Hematopoietic multipotent progenitor cell (in vitro differentiated cells): ENCODE measurements around the gene CALD1. TPM values are rescaled to one million over a fixed set of nuclear protein-coding genes. Genes with fewer than 3 reads are reported as not detected.

ENCODE experiments used
- DNase-seq, 3 donors: peaks; one replicate each; pipeline ENCODE4 v3.0.0-alpha.2; 2011 to 2015; ENCODE audit warnings: low read depth in 2 of 3, low spot score in 2 of 3
- total RNA-seq: library from RNA; depleted of rRNA; stranded (reverse); fragments of >200 nt; gene quantifications from one replicate; pipeline ENCODE4 v1.2.3, GENCODE V29; 2012

CALD1 gene
- total RNA-seq, 1 donor, result under 0.01 TPM

DNA sequence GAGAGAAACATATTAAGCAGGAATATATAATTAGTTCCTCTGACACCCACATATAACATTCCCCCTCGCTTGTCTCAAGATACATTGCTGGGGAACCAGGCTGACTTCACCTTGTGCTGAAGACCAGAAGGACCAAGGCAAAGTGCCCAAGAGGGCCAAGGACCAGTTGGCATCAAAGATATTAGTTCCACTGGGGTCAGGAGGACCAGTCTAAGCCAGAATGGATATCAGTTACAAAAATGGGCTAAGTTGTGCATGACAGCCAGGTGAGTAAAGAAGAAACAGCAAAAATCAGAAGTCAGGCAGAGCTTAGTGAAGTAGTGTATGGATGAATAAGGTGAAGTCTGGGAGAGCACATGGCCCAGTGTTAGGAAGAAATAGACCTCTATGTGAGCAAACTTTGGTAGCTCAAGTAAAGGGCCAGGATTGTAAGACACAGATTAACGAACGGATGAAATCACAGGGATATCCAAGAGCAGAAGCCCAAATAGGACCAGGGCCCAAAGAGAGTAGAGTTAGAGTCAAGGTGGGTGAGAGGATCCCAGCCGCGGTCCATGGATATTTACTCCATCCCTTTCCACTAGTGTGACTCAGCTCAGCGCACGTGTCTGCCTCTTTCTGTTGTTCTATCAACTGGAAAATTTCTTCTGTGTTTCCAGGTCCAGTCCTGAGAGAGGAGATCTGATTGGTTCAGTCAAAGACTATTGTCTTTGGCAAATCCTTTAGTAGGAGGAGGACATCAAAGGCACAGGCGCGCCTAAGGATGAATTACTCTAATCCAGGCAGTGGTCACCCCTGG, 5.0 kb downstream of the CALD1 start:
- no peak for DNase-seq

DNA sequence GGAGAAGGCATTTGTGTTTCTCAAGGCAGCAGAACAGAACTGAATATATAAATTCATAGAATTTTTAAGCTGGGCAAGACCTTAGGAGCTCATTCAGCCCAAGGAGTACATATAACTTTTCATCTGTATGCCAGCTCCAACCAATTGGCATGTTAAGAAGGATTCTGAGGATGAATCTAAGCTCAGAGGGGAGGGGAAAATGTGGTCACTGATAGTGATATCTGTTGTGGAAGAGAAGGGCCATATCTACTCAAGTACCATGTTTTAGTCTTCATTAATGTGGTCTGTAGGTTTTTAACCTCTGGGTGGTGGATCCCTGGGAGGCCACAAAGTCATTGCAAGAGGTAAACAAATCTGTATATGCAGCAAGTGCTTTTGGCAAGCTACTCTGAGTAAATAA, 6.4 kb downstream of the CALD1 start:
- no peak for DNase-seq

- no peak for DNase-seq
Observed at GRCh38 chr7:134787064-134787463, 7.6 kb downstream of the CALD1 start.

- no peak for DNase-seq
Observed at GRCh38 chr7:134787720-134788119, 8.3 kb downstream of the CALD1 start.

GRCh38 chr7:134788191-134788590, 8.8 kb downstream of the CALD1 start:
- DNase-seq, result no peak

GRCh38 chr7:134789967-134790685, 10.7 kb downstream of the CALD1 start:
- no peak for DNase-seq

DNA sequence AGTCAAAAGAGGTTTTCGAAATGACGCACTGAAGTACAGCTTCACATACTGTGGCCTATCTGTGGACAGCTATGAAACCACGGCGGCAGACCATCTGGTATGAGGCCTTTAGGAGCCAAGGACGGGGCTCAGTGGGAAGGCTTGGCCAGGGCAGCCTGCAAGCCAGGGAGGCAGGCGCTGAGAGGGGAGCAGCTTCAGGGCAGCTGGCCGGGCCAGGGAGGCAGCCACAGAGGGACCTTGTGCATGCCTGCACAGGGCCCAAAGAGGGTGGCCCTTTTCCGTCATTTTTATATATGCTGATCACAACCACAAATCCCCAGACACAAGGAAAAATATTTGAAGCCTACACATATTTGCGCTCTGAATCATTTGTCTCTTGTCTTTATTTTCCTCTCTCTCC, 13.5 kb downstream of the CALD1 start:
- DNase-seq, result no peak

DNA sequence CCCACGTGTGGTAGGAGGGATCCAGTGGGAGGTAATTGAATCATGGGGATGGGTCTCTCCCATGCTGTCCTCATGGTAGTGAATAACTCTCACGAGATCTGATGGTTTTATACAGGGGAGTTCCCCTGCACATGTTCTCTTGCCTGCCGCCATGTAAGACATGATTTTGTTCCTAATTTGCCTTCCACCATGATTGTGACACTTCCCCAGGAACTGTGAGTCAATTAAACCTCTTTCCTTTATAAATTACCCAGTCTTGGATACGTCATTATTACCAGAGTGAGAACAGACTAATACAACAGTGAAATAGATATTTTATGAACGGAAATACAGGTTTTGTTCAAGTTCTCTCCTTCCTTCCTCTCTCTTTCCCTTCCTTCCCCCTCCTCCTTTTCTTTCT, 15.8 kb downstream of the CALD1 start:
- DNase-seq, result no peak

- DNase-seq, result no peak
Observed at GRCh38 chr7:134798155-134798554, 18.7 kb downstream of the CALD1 start.

DNA sequence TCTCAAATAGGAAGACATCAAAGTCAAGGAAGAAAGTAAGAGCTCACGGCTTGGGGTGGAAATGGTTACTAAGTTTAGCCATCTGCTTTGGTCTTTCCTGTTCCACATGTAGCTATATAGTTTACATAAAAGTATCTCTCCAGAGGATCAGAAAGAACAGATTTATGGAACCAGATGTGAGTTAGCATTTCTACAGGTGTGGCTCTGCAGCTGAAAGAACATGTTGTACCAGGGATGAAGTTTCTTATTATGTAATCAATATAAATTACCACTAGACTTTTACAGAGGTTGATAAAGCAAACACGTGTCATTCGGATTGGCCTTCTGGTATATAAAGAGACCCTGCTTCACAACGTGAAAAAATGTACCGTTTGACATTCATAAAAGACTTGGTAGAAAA, 19.9 kb downstream of the CALD1 start:
- DNase-seq, result no peak

GRCh38 chr7:134802762-134803161, 23.3 kb downstream of the CALD1 start:
- DNase-seq, result no peak

- DNase-seq, result no peak
Observed at GRCh38 chr7:134804351-134804750, 24.9 kb downstream of the CALD1 start.

DNA sequence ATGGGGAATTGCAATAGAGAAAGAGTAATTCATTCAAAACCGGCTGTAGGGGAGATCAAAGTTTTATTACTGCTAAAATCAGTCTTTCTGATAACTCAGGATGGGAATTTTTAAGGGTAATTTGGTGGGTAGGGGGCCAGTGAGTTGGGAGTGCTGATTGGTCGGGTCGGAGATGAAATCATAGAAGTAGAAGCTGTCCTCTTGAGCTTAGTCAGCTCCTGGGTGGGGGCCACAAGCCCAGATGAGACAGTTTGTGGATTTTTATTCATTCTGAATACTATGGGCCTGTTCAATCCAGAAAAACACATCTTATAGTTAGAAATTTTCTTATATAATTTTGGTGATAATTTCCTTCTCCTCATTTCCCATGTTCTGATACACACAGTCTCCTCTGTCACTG, 25.4 kb downstream of the CALD1 start:
- no peak for DNase-seq

DNA sequence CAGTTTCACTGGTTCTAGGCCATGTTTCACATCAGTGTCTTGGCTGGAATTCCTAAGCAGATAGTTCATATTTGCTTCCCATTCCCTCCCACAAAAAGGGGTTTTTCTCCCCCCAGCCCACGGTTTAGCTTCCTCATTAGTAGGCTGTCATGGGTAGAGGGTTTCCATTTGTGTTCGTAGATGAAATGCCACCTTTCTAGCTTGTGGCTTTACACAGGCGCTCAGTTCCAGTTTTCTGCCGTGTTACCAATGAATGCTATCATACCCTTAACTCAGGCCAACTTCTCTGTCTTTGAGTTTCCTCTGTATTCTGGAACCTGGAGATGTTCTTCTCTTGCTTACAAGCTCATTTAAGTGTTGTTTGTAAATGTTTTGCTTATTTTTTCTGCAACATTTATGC, 26.8 kb downstream of the CALD1 start:
- DNase-seq, result no peak

- no peak for DNase-seq
Observed at GRCh38 chr7:134809616-134810015, 30.2 kb downstream of the CALD1 start.

DNA sequence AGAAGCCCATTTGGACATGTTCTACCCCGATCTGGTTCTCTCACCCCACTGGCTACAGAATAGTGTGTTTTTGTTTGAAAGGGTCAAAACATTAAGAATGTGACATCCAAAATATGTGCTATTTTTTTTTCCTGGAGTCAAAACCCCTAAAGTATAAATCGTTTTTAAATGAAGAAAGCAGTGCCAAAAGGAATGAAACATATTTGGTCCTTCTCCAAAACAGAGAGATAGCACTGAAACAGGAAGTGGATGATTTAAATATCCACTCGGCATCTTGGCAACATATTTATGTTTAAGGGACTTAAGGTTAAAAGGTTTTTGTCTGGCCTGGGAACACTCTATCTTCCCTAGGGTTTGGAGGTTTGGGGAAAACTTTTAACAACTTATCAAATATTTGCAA, 32.3 kb downstream of the CALD1 start:
- DNase-seq, result no peak

DNA sequence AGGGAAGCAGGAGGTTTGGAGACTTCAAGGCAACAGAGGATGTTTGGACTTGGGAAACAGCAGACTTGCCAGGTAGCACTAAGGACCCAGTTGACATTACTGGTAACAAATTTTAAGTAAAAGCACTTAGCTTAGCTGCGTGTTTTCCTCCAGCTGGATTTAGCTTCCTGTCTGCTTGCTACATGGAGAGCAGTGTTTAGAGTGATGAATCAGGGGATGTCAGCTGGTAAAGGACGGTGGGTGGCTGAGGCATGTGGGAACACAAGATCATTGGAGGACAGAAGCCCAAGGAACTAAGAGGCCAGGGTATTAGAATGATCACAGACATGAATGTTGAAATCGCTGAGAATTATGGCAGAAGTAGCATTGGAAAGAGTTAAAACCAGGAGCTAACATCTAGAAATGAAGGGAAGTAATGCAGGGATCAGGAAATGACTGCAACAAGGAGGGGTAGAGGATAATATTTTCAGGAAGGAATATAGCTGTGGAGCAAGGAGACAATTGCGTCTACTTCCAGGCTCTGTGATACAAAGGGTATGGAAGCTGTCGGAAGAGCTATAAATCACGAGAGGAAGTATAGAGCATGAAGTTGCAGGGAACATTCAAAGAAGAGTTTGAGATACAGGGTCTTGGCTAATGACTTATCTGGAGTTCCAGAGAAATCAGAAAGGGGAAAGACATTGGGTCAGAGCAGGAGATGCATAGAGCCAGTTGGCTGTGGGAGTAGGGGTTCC, 34.4 kb downstream of the CALD1 start:
- no peak for DNase-seq

DNA sequence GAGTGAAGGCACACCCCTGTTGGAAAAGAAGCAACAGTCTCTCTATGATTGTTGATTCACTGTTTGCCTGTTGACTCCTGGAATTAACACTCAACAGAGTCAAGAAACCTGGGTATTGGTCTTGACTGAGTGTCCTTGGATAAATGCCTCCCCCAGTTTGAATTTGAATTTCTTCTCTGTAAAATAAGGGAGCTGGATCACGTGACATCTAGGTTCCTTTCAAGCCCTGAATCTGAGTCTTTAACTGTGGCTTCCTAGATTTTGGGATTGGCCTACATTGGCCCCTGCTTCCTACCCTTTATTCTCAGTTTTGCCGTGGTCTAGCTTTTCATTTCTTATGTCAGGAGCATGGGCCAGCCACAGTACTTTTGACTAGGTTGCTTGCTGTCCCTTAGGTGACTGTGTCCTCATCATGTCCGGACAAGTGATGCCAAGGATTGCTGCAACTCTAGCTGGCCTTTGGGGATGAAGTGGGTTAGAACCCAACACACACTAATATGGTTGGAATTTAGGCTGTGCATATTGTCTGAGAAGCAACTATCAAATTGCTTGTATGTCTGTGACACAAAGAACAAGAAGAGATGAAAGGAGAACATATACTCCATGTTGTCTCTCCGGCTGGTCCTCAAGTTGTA, 35.4 kb downstream of the CALD1 start:
- DNase-seq, result no peak

GRCh38 chr7:134818613-134819345, 39.3 kb downstream of the CALD1 start:
- DNase-seq, result no peak

DNA sequence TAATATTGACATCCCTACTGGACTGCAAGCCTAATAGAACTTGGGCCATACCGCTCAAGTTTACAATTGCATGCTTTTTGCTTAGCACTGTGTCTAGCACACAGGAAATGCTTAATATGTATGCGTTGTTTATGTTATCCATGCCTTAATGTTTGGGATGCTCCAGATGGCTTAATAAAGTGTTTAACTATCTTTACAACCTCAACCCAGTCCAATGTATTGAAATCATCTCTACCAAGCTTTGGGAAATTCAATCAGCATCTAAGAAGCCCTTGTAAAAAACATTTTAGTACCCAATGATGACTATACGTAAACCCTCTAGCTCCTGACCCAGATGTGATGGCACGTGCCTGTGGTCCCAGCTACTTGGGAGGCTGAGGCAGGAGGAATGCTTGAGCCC, 40.0 kb downstream of the CALD1 start:
- DNase-seq, result no peak

DNA sequence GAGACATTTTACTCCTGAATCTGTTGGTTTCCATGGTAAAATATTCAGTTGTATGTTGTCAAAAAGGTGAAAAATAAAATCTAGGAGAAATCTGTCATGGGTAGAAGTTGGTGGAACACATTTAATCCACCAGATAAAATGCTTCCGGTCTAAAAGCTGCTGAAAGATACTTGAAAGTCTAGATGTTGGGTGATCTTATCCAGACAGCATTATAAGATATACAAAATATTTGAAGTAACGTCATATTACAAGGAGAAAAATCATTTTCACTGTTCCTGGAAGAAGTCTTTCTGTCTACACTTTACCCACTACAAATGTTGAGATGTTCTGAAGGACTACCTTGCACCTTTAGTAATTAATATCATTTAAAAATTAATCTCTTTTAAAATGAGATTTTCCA, 40.9 kb downstream of the CALD1 start:
- no peak for DNase-seq
